PFSK-1 (cell line): ENCODE results near the gene PCK2.

ENCODE experiments used
- FOXP2 ChIP-seq: optimal IDR thresholded peaks from 2 replicates; pipeline ENCODE3; 2011; ENCODE audit warnings: borderline replicate concordance, control low read depth, inconsistent platforms; ENCODE audit not compliant: insufficient read depth; ENCODE audit errors: extremely low read length, extremely low read depth
- POLR2AphosphoS5 ChIP-seq: IDR thresholded peaks from 2 replicates; pipeline ENCODE4 v1.6.1; 2012; ENCODE audit warnings: low read depth, mild to moderate bottlenecking, control low read depth, low read length, moderate library complexity
- REST ChIP-seq, 2 experiments: IDR thresholded peaks; 2 replicates each; pipeline versions ENCODE4 v1.6.1 to v1.8.0; 2011 to 2012; ENCODE audit warnings: low read depth in 2 of 2, low read length in 2 of 2, control low read depth in 1 of 2, inconsistent platforms in 1 of 2, mild to moderate bottlenecking in 1 of 2, moderate library complexity in 1 of 2; ENCODE audit not compliant: insufficient read depth in 1 of 2
- SIN3A ChIP-seq: IDR thresholded peaks from 2 replicates; pipeline ENCODE4 v1.6.1; 2012; ENCODE audit warnings: mild to moderate bottlenecking, low read length, moderate library complexity, borderline replicate concordance; ENCODE audit not compliant: insufficient read depth
- TAF1 ChIP-seq: IDR thresholded peaks from 2 replicates; pipeline ENCODE4 v1.6.1; 2012; ENCODE audit warnings: low read length, control low read depth, borderline replicate concordance; ENCODE audit not compliant: insufficient read depth

The PCK2 gene

DNA sequence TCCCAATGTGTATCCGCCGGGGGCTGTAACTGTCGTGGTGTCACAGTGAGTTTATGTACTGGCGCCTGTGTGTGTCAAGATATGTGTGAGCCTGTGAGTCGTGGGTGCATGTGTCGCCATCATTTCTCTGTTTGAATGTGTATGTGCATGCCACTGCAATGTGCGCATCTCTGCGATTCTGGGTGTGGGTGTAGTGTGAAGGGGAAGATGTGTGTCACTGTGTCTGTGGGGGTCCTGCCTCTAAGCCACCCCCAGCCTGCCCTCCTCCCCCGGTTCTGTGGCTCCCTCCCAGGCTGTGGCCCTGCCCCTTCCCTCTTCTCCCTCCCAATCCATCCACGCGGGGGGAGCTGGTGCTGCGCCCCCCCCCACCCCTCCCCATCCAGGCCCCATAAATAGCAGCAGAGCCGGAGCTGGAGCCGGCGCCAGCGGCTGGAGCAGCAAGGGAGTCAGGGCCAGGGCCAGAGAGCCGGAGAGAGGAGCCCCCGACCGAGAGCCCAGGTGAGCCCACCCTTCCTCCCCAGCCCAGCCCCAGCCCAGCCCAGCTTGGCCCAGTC lies 22.9 kb upstream of the PCK2 start, which contains the start of gene CPNE6:
Gene CPNE6 (plus strand): TSS at position 419 of the 554 bp plus-strand sequence. CDS start 1,375 bp downstream, outside the sequence.
- TF ChIP-seq POLR2AphosphoS5 (no peak), REST (IDR thresholded peaks at IDR 0.05; ENCODE audit: insufficient read depth in 1 of 2, low read depth in 2 of 2, low read length in 2 of 2) (no peak), SIN3A (no peak), TAF1 (no peak), FOXP2 (no peak)

DNA sequence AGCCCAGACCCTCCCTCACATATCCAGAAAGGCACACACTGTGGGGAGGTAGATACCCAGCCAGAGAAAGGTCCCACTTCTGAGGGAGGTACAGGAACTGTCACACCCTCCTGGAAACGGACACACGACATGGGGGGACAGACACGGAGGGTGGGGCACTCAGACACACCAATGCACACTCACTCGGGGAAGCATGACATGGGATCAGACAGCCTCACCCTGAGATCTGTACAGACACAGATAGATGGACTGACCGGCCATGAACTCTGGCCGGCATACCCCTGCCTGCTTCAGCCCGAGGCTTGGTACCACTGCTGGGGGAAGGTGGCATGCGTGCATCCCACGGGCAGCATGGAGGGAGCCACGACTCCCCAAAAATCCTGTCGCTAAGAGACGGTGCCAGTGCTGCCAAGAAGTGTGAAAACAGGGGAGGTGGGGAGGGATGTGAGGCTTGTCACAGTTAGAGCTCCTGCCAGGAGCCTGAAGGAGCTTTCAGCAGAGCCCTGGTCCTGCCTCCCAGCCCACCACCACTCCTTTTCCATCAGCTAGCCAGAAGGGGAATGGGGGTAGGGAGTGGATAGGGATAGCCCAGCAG lies 22.2 kb upstream of the PCK2 start:
- TF ChIP-seq TAF1 (no peak), POLR2AphosphoS5 (no peak), FOXP2 (no peak), REST (IDR thresholded peaks at IDR 0.05; ENCODE audit: insufficient read depth in 1 of 2, low read depth in 2 of 2, low read length in 2 of 2) (no peak), SIN3A (no peak)

- TF ChIP-seq POLR2AphosphoS5, result no peak
- TF ChIP-seq TAF1, result no peak
- no peak for TF ChIP-seq REST (IDR thresholded peaks at IDR 0.05; ENCODE audit: insufficient read depth in 1 of 2, low read depth in 2 of 2, low read length in 2 of 2)
- no peak for TF ChIP-seq SIN3A
- TF ChIP-seq FOXP2, result no peak
Measured at GRCh38 chr14:24072436-24072835, 21.7 kb upstream of the PCK2 start.

GRCh38 chr14:24072881-24073877 lies 20.9 kb upstream of the PCK2 start:
- no peak for TF ChIP-seq FOXP2
- TF ChIP-seq REST (IDR thresholded peaks at IDR 0.05; ENCODE audit: insufficient read depth in 1 of 2, low read depth in 2 of 2, low read length in 2 of 2), result no peak
- TF ChIP-seq POLR2AphosphoS5, result no peak
- TF ChIP-seq SIN3A, result no peak
- TF ChIP-seq TAF1, result no peak
